Mucosa of rectum (tissue), 2 donors: ENCODE data around the gene ALDH3B1.

Source experiments
- H3K27ac ChIP-seq, 2 donors: one replicate each; pipeline ENCODE4 v1.7.0; 2013; ENCODE audit warnings: inconsistent platforms in 2 of 2, low read depth in 2 of 2, low read length in 2 of 2
- H3K27me3 ChIP-seq, 2 donors: one replicate each; pipeline ENCODE4 v1.7.0; 2013; ENCODE audit warnings: low read length in 2 of 2; ENCODE audit not compliant: control insufficient read depth in 2 of 2, insufficient read depth in 2 of 2
- H3K36me3 ChIP-seq, 2 donors: one replicate each; pipeline ENCODE4 v1.7.0; 2013; ENCODE audit warnings: low read length in 2 of 2; ENCODE audit not compliant: control insufficient read depth in 2 of 2, insufficient read depth in 2 of 2
- H3K4me1 ChIP-seq, 2 donors: one replicate each; pipeline ENCODE4 v1.7.0; 2013; ENCODE audit warnings: low read length in 2 of 2, mild to moderate bottlenecking in 1 of 2; ENCODE audit not compliant: control insufficient read depth in 2 of 2, insufficient read depth in 2 of 2
- H3K4me3 ChIP-seq, 2 donors: one replicate each; pipeline ENCODE4 v1.7.0; 2013; ENCODE audit warnings: low read length in 2 of 2
- H3K9ac ChIP-seq, 2 donors: one replicate each; pipeline ENCODE4 v1.7.0; 2013; ENCODE audit warnings: low read length in 2 of 2, low read depth in 1 of 2, mild to moderate bottlenecking in 1 of 2
- H3K9me3 ChIP-seq, 2 donors: one replicate each; pipeline ENCODE4 v1.7.0; 2013; ENCODE audit warnings: low read length in 2 of 2; ENCODE audit not compliant: control insufficient read depth in 2 of 2
- donor health status: healthy.
- donor health status: Normal muscosa, but diverticular disease.

The ALDH3B1 gene

GRCh38 chr11:68044898-68045351 lies 34.8 kb downstream of the ALDH3B1 start:
- Histone ChIP-seq H3K36me3 (peaks cover 30 to 34% of the 10 kb centered on the region in 2 donors), H3K27me3 (no peaks in the 10 kb centered on the region), H3K9ac (no peak overlapping the region), H3K9me3 (no peaks in the 10 kb centered on the region), H3K4me3 (no peak overlapping the region), H3K4me1 (peaks cover 8% of the 10 kb centered on the region in 2 donors), H3K27ac (no peak overlapping the region)

- H3K27ac ChIP-seq = no peak overlapping the region
- H3K4me1 ChIP-seq = no peaks in the 10 kb centered on the region
- no peak overlapping the region for H3K9ac ChIP-seq
- no peak overlapping the region for H3K4me3 ChIP-seq
- H3K27me3 ChIP-seq = no peaks in the 10 kb centered on the region
- H3K9me3 ChIP-seq = no peaks in the 10 kb centered on the region
- H3K36me3 ChIP-seq = peaks cover 47% of the 10 kb centered on the region in 2 donors
These were observed 37.5 kb downstream of the ALDH3B1 start for GRCh38 chr11:68047437-68048290.

DNA sequence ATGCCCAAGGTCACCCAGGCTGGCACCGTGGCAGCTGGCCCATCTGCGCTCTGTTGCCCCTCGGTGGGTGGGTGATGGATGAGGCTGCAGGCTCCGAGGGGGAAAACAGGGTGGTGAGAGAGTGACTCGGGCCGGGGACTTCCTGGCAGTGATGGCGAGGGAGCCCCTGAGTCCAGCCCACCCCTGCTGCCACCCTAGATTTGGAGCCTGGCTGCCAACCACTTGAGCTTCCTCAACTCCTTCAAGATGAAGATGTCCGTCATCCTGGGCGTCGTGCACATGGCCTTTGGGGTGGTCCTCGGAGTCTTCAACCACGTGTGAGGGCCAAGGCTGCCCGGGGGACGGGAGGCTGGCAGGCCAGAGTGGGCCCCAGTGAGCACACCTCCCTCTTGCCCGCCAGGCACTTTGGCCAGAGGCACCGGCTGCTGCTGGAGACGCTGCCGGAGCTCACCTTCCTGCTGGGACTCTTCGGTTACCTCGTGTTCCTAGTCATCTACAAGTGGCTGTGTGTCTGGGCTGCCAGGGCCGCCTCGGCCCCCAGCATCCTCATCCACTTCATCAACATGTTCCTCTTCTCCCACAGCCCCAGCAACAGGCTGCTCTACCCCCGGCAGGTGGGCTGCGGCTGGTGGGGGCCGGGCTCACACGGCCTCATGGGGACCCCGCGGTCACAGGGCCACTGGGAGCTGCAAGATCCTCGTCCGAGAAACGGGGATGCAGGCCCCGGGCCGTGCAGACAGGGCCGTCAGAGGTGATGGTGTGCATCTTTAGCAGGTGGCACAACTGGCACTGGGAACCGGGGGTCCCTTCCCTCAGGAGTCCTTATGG lies 38.8 kb downstream of the ALDH3B1 start:
- Histone ChIP-seq H3K4me3 (no peak overlapping the region), H3K27me3 (no peaks in the 10 kb centered on the region), H3K9me3 (no peaks in the 10 kb centered on the region), H3K9ac (no peak overlapping the region), H3K27ac (no peak overlapping the region), H3K4me1 (no peaks in the 10 kb centered on the region), H3K36me3 (peaks cover 43 to 56% of the 10 kb centered on the region in 2 donors)

DNA sequence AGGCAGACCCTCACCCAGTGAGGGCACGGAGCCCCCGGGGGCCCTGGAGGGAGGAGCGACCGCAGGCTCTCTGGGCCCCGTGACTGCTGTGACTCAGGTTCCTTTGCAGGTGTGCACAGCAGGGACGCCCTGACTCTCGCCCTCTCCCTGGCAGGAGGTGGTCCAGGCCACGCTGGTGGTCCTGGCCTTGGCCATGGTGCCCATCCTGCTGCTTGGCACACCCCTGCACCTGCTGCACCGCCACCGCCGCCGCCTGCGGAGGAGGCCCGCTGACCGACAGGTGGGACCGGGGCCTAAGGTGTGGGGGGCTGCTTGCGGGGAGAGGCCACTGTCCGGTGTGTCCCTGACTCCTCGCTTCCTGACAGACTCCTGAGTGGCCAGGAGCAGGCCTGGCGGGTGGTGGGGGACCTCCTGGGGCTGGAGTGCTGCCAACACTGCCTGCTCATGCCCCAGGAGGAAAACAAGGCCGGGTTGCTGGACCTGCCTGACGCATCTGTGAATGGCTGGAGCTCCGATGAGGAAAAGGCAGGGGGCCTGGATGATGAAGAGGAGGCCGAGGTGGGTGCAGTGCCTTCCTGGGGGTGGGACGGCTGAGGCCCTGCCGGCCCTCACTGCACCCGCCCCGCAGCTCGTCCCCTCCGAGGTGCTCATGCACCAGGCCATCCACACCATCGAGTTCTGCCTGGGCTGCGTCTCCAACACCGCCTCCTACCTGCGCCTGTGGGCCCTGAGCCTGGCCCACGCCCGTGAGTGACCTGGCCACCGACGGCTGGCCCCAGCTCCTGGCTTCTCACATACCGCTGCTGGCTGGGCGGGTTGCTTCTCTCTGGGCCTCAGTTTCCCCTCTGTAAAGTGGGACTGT lies 39.6 kb downstream of the ALDH3B1 start:
- H3K4me3 ChIP-seq = no peak overlapping the region
- H3K4me1 ChIP-seq = no peaks in the 10 kb centered on the region
- H3K9ac ChIP-seq = no peak overlapping the region
- H3K9me3 ChIP-seq = no peaks in the 10 kb centered on the region
- no peaks in the 10 kb centered on the region for H3K27me3 ChIP-seq
- H3K36me3 ChIP-seq = peaks cover 36 to 56% of the 10 kb centered on the region in 2 donors
- H3K27ac ChIP-seq = no peak overlapping the region

- H3K9me3 ChIP-seq = no peaks in the 10 kb centered on the region
- no peak overlapping the region for H3K27ac ChIP-seq
- H3K36me3 ChIP-seq = peaks cover 30 to 51% of the 10 kb centered on the region in 2 donors
- no peaks in the 10 kb centered on the region for H3K4me1 ChIP-seq
- no peak overlapping the region for H3K9ac ChIP-seq
- no peak overlapping the region for H3K4me3 ChIP-seq
- H3K27me3 ChIP-seq = no peaks in the 10 kb centered on the region
These were observed 40.3 kb downstream of the ALDH3B1 start for GRCh38 chr11:68050371-68050841.

- Histone ChIP-seq H3K9ac (no peak overlapping the region), H3K4me1 (no peaks in the 10 kb centered on the region), H3K27ac (no peak overlapping the region), H3K36me3 (peaks cover 27 to 49% of the 10 kb centered on the region in 2 donors), H3K27me3 (no peaks in the 10 kb centered on the region), H3K4me3 (no peak overlapping the region), H3K9me3 (no peaks in the 10 kb centered on the region)
These were observed 41.3 kb downstream of the ALDH3B1 start for GRCh38 chr11:68051191-68052136.

GRCh38 chr11:68052137-68052873 lies 42.2 kb downstream of the ALDH3B1 start:
- no peaks in the 10 kb centered on the region for H3K9me3 ChIP-seq
- H3K27me3 ChIP-seq = no peaks in the 10 kb centered on the region
- H3K27ac ChIP-seq = no peak overlapping the region
- H3K36me3 ChIP-seq = peaks cover 24 to 46% of the 10 kb centered on the region in 2 donors
- H3K4me1 ChIP-seq = no peaks in the 10 kb centered on the region
- H3K4me3 ChIP-seq = no peak overlapping the region
- H3K9ac ChIP-seq = no peak overlapping the region

DNA sequence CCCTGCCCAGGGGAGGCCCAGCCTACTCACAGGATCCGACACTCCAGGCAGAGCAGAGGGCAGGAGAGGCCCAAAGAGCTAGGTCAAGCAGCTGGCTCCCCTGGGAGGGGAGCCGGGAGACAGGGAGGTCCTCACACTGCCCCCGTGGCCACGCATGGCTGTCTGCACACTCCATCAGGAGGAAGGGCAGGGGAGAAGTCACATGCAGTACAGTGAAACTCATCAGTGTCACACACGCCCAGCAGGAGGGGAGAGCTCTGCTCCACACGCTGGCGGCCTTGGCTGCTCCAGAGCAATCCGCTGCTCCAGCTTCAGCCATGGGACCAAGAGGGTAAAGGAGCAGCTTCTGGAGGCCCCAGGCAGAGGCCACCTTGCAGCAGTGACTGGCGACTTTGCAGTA lies 43.0 kb downstream of the ALDH3B1 start:
- H3K4me3 ChIP-seq = no peak overlapping the region
- no peaks in the 10 kb centered on the region for H3K4me1 ChIP-seq
- H3K27ac ChIP-seq = no peak overlapping the region
- H3K9me3 ChIP-seq = no peaks in the 10 kb centered on the region
- H3K36me3 ChIP-seq = peaks cover 27 to 42% of the 10 kb centered on the region in 2 donors
- H3K27me3 ChIP-seq = no peaks in the 10 kb centered on the region
- H3K9ac ChIP-seq = no peak overlapping the region
